Upper lobe of right lung (tissue), 1 donor: ENCODE measurements around the gene ATP13A1. TPM values are rescaled to one million over a fixed set of nuclear protein-coding genes. Genes with fewer than 3 reads are reported as not detected.
A peak's percentile ranks its signal among the peaks of the same experiment; 100 is the strongest.

ENCODE experiments used
- ATAC-seq: fragments of 200-7000 bp; cut with Tn5 transposase; one replicate; pipeline ENCODE4 v1.9.1; 2020; ENCODE audit warnings: mild to moderate bottlenecking, moderate library complexity
- DNase-seq: peaks from one replicate; pipeline ENCODE4 v3.0.0-alpha.2; 2020
- H3K27ac ChIP-seq: fragments of 200-600 bp; one replicate; pipeline ENCODE4 v1.8.0; 2022
- H3K27me3 ChIP-seq: fragments of 200-600 bp; one replicate; pipeline ENCODE4 v1.8.0; 2022; ENCODE audit warnings: mild to moderate bottlenecking
- H3K36me3 ChIP-seq: fragments of 200-600 bp; one replicate; pipeline ENCODE4 v1.8.0; 2022
- H3K4me1 ChIP-seq: fragments of 200-600 bp; one replicate; pipeline ENCODE4 v1.8.0; 2022
- H3K4me3 ChIP-seq: fragments of 200-600 bp; one replicate; pipeline ENCODE4 v1.8.0; 2022; ENCODE audit warnings: mild to moderate bottlenecking
- H3K9me3 ChIP-seq: fragments of 200-600 bp; one replicate; pipeline ENCODE4 v1.8.0; 2022
- CTCF ChIP-seq: fragments of 200-600 bp; IDR thresholded peaks from one replicate; pipeline ENCODE4 v1.8.0; 2022; ENCODE audit warnings: antibody characterized with exemption
- intact Hi-C: fragments of 100-400 bp; cut with DNase I; formaldehyde crosslinking; loops from one replicate; pipeline ENCODE4 v1.11.0; 2022
- total RNA-seq: library from RNA; stranded (reverse); fragmentation: NEBNext Ultra II Directional; extraction: Animal tissue kit (Norgen Biotek cat#: 25700); gene quantifications from one replicate; pipeline ENCODE4 v1.2.1, GENCODE V29; 2021
- donor health status: DM: no; HTN: yes; CAD: no; lungs with severe emphysema.

Gene ATP13A1
- total RNA-seq, 1 donor from 2014 or later, result 55.5 TPM

- ATAC-seq, result no peak
- no peak overlapping the region for H3K4me3 ChIP-seq
- no peaks in the 10 kb centered on the region for H3K4me1 ChIP-seq
- no peaks in the 10 kb centered on the region for H3K27me3 ChIP-seq
- intact Hi-C loops, result no loop called here
- peaks cover 31% of the 10 kb centered on the region for H3K36me3 ChIP-seq
- no peak for TF ChIP-seq CTCF
- DNase-seq, result no peak
- H3K9me3 ChIP-seq, result no peaks in the 10 kb centered on the region
- no peak overlapping the region for H3K27ac ChIP-seq
Measured at GRCh38 chr19:19679176-19680073, 15.9 kb upstream of the ATP13A1 start.

GRCh38 chr19:19677579-19677978 is 14.1 kb upstream of the ATP13A1 start:
- Histone ChIP-seq H3K27me3 (no peaks in the 10 kb centered on the region), H3K4me1 (no peaks in the 10 kb centered on the region), H3K4me3 (no peak overlapping the region), H3K36me3 (peaks cover 31% of the 10 kb centered on the region), H3K27ac (no peak overlapping the region), H3K9me3 (no peaks in the 10 kb centered on the region)
- ATAC-seq (no peak), DNase-seq (no peak)
- intact Hi-C loops, result no loop called here
- TF ChIP-seq CTCF, result no peak

GRCh38 chr19:19674315-19674714 is 10.8 kb upstream of the ATP13A1 start:
- no peaks in the 10 kb centered on the region for H3K27me3 ChIP-seq
- H3K4me1 ChIP-seq, result peaks cover 10% of the 10 kb centered on the region
- no peak overlapping the region for H3K27ac ChIP-seq
- intact Hi-C loops, result no loop called here
- H3K4me3 ChIP-seq, result no peak overlapping the region
- ATAC-seq (no peak), DNase-seq (no peak)
- H3K9me3 ChIP-seq, result no peaks in the 10 kb centered on the region
- peaks cover 19% of the 10 kb centered on the region for H3K36me3 ChIP-seq
- TF ChIP-seq CTCF, result no peak

- DNase-seq (no peak), ATAC-seq (no peak)
- H3K4me1 ChIP-seq, result peaks cover 10% of the 10 kb centered on the region
- H3K36me3 ChIP-seq, result peaks cover 4% of the 10 kb centered on the region
- H3K9me3 ChIP-seq, result no peaks in the 10 kb centered on the region
- H3K4me3 ChIP-seq, result no peak overlapping the region
- intact Hi-C loops, result no loop called here
- no peaks in the 10 kb centered on the region for H3K27me3 ChIP-seq
- H3K27ac ChIP-seq, result no peak overlapping the region
- no peak for TF ChIP-seq CTCF
Measured at GRCh38 chr19:19672816-19673215, 9.3 kb upstream of the ATP13A1 start.

- intact Hi-C loops, result no loop called here
- TF ChIP-seq CTCF, result no peak
- no peaks in the 10 kb centered on the region for H3K27me3 ChIP-seq
- ATAC-seq (no peak), DNase-seq (no peak)
- H3K9me3 ChIP-seq, result no peaks in the 10 kb centered on the region
- H3K4me1 ChIP-seq, result peaks cover 10% of the 10 kb centered on the region
- no peaks in the 10 kb centered on the region for H3K36me3 ChIP-seq
- peak overlapping the region; percentile 96 for H3K4me3 ChIP-seq
- no peak overlapping the region for H3K27ac ChIP-seq
Measured at GRCh38 chr19:19670070-19670551, 6.6 kb upstream of the ATP13A1 start.
